Kidney (tissue), 14 donors: ENCODE data around the gene IPP. TPM values are rescaled to one million over a fixed set of nuclear protein-coding genes. Genes with fewer than 3 reads are reported as not detected.

ENCODE experiments used
- DNase-seq, 5 donors: peaks; one replicate each; pipeline ENCODE4 v3.0.0-alpha.2; 2013 to 2020
- FAIRE-seq: peaks from 2 replicates; lab custom pipeline; 2012; peaks lifted over from hg19 to GRCh38; lab: Jason Lieb, UNC
- H3K27ac ChIP-seq, 2 donors: one replicate each; pipeline ENCODE4 v1.7.0; 2013; ENCODE audit warnings: low read depth in 2 of 2, low read length in 2 of 2, inconsistent platforms in 1 of 2
- H3K27me3 ChIP-seq: one replicate; pipeline ENCODE4 v1.7.1; 2013; ENCODE audit warnings: low read length, inconsistent platforms; ENCODE audit not compliant: control insufficient read depth, insufficient read depth
- H3K36me3 ChIP-seq, 3 donors: one replicate each; pipeline versions ENCODE4 v1.7.0 to v1.7.1; 2013; ENCODE audit warnings: low read length in 3 of 3, control low read depth in 1 of 3, inconsistent platforms in 1 of 3; ENCODE audit not compliant: insufficient read depth in 3 of 3, control insufficient read depth in 2 of 3
- H3K4me1 ChIP-seq, 3 donors: one replicate each; pipeline versions ENCODE4 v1.7.0 to v1.7.1; 2013; ENCODE audit warnings: low read length in 3 of 3, inconsistent platforms in 1 of 3, low read depth in 1 of 3; ENCODE audit not compliant: control insufficient read depth in 2 of 3, insufficient read depth in 2 of 3
- H3K4me3 ChIP-seq, 3 donors: one replicate each; pipeline versions ENCODE4 v1.7.0 to v1.8.1; 2013; ENCODE audit warnings: low read length in 3 of 3, control low read depth in 1 of 3, inconsistent platforms in 1 of 3
- H3K9ac ChIP-seq, 3 donors: one replicate each; pipeline versions ENCODE4 v1.7.0 to v1.7.1; 2013; ENCODE audit warnings: low read length in 3 of 3, control low read depth in 1 of 3, inconsistent platforms in 1 of 3
- H3K9me3 ChIP-seq, 3 donors: one replicate each; pipeline versions ENCODE4 v1.7.0 to v1.7.1; 2013; ENCODE audit warnings: low read length in 3 of 3, control low read depth in 1 of 3, inconsistent platforms in 1 of 3; ENCODE audit not compliant: control insufficient read depth in 2 of 3, insufficient read depth in 1 of 3
- CTCF ChIP-seq: IDR thresholded peaks from 3 replicates; pipeline ENCODE4 v1.5.1; 2012; ENCODE audit warnings: mild to moderate bottlenecking, moderate library complexity, borderline replicate concordance; ENCODE audit not compliant: insufficient read depth; ENCODE audit errors: extremely low read depth
- intact Hi-C: fragments of 100-400 bp; cut with DNase I; formaldehyde crosslinking; loops from one replicate; pipeline ENCODE4 v1.11.1; 2022
- polyA plus RNA-seq: library from polyadenylated mRNA; stranded (reverse); fragments of 350-450 nt; fragmentation: Illumina TruSeq; extraction: RNeasy Lipid Tissue Mini Kit (QIAGEN cat#74804); gene quantifications from one replicate; pipeline ENCODE4 v1.2.3, GENCODE V29; 2014; ENCODE audit warnings: low read depth, low replicate concordance; ENCODE audit not compliant: insufficient read depth
- total RNA-seq: library from RNA; stranded (reverse); fragmentation: NEBNext Ultra II Directional; extraction: Animal tissue kit (Norgen Biotek cat#: 25700); gene quantifications from one replicate; pipeline ENCODE4 v1.2.1, GENCODE V29; 2021
- donor health status: control.
- donor health status: control.
- donor health status: control.
- donor health status: control.
- donor health status: control.
- donor health status: DM: yes; HTN: yes; CAD: no.
- donor health status: Normal renal cell carcinoma (clear cell type).

The IPP gene
- total and polyA plus RNA-seq, 2 donors from 2014 or later, result 6.3 to 20.0 TPM

GRCh38 chr1:45685308-45686014 lies 65.0 kb downstream of the IPP start:
- Histone ChIP-seq H3K27me3 (no peaks in the 10 kb centered on the region), H3K4me1 (peaks cover 3 to 10% (median 4%) of the 10 kb centered on the region in 3 donors), H3K36me3 (no peaks in the 10 kb centered on the region), H3K9ac (peak overlapping the region; percentile 88 to 100 (median 98)), H3K27ac (peak overlapping the region; percentile 97), H3K9me3 (no peaks in the 10 kb centered on the region), H3K4me3 (peak overlapping the region; percentile 91 to 99 (median 92))
- no peak for TF ChIP-seq CTCF
- no peak for FAIRE-seq
- intact Hi-C loops, result no loop called here
- DNase-seq, result no peak

GRCh38 chr1:45684402-45684801 lies 66.1 kb downstream of the IPP start:
- H3K9me3 ChIP-seq, result no peaks in the 10 kb centered on the region
- intact Hi-C loops, result no loop called here
- peaks cover 3 to 12% (median 4%) of the 10 kb centered on the region in 3 donors for H3K4me1 ChIP-seq
- DNase-seq (no peak), FAIRE-seq (no peak)
- H3K27me3 ChIP-seq, result no peaks in the 10 kb centered on the region
- H3K27ac ChIP-seq, result no peak overlapping the region
- peak overlapping the region in 2 of 3 donors; percentile 19 to 99 for H3K4me3 ChIP-seq
- peak overlapping the region in 2 of 3 donors; percentile 0 to 98 for H3K9ac ChIP-seq
- H3K36me3 ChIP-seq, result no peaks in the 10 kb centered on the region
- TF ChIP-seq CTCF, result no peak

- intact Hi-C loops, result no loop called here
- no peak for TF ChIP-seq CTCF
- no peaks in the 10 kb centered on the region for H3K36me3 ChIP-seq
- H3K4me1 ChIP-seq, result peaks cover 3 to 21% (median 6%) of the 10 kb centered on the region in 3 donors
- no peaks in the 10 kb centered on the region for H3K9me3 ChIP-seq
- H3K4me3 ChIP-seq, result no peak overlapping the region
- no peak for DNase-seq
- FAIRE-seq, result no peak
- no peak overlapping the region for H3K27ac ChIP-seq
- no peaks in the 10 kb centered on the region for H3K27me3 ChIP-seq
- H3K9ac ChIP-seq, result no peak overlapping the region
These were observed 67.5 kb downstream of the IPP start for GRCh38 chr1:45682942-45683341.
